Measurements from ENCODE around the gene INO80E. TPM values are rescaled to one million over a fixed set of nuclear protein-coding genes. Genes with fewer than 3 reads are reported as not detected.
"Not testable (repeated sequence)": the region's sequence is repeated elsewhere in the genome, so short reads cannot be mapped to it uniquely, and the experiment has no call there.

Gene INO80E, protein sequence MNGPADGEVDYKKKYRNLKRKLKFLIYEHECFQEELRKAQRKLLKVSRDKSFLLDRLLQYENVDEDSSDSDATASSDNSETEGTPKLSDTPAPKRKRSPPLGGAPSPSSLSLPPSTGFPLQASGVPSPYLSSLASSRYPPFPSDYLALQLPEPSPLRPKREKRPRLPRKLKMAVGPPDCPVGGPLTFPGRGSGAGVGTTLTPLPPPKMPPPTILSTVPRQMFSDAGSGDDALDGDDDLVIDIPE
- 67.7 and 94.0 TPM in 2 replicates for total RNA-seq (2014; rRNA removed; shearing (Covaris generic); ENCODE audit: low replicate concordance)

DNA sequence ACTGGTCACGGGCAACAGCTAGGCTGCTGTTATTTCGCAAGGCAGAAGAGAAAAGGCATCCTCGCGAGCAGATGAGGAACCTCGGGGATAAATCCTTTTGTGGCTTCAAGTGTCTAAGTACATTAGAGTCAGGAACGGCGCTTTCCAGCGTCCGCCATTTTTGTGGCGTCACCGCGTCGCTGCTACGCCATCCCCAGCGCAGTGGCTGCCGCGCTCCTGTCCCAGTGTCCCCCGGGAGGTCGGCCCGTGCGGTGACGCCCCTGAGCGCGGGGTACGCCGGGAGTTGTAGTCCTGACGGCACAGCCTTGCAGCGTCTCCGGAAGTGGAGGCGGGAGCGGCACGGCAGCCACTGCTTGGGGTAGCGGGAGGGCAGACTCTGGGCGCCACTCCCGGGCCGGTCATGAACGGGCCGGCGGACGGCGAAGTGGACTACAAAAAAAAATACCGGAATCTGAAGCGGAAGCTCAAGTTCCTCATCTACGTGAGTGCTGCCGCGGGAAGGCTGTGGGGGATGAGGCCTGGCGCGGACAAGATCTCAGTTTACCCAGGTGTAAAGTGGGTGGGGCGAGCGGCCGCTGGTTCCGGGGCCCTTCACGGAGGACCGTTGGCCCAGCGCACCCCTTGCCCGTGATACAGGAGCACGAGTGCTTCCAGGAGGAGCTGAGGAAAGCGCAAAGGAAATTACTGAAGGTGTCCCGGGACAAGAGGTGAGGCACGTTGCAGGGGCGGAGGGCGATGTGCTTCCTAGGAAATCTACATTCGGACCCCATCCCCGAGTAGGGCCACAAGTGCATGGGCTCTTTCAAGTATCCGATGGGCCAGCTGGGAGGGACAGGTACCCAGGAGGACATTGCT is at the start of gene INO80E:
TSS of gene INO80E (plus strand) at position 331 of the 855 bp plus-strand sequence. CDS start at position 401, 70 bp downstream.
- Histone ChIP-seq H3K9ac (ENCODE audit: low read length) (peak within 1 kb of the TSS; percentile 96), H3K36me3 (ENCODE audit: insufficient read depth, low read length) (peaks cover 7% of the 10 kb centered on the region; the same call in 1 of the 2 replicates), H3K79me2 (ENCODE audit: low read length) (peaks cover 13% of the 10 kb centered on the region), H3K9me2 (replicated peaks; ENCODE audit: insufficient read depth, low read length) (no peaks in the 10 kb centered on the region), H3K27me3 (ENCODE audit: low read length) (no peaks in the 10 kb centered on the region), H4K20me1 (ENCODE audit: insufficient read depth, low read depth, low read length) (no peaks in the 10 kb centered on the region), H3K4me2 (ENCODE audit: low read depth, low read length, poor library complexity, severe bottlenecking) (peak within 1 kb of the TSS; percentile 94), H3K9me3 (ENCODE audit: low read length) (no peaks in the 10 kb centered on the region), H3K4me3 (ENCODE audit: low read length) (peak within 1 kb of the TSS; percentile 97), H3K4me1 (ENCODE audit: low read length) (peaks cover 34% of the 10 kb centered on the region), H3K27ac (ENCODE audit: low read length) (peak within 1 kb of the TSS; percentile 90), H2AFZ (ENCODE audit: low read length) (peak within 1 kb of the TSS; percentile 98)
- DNase-seq, result peak; percentile 99

DNA sequence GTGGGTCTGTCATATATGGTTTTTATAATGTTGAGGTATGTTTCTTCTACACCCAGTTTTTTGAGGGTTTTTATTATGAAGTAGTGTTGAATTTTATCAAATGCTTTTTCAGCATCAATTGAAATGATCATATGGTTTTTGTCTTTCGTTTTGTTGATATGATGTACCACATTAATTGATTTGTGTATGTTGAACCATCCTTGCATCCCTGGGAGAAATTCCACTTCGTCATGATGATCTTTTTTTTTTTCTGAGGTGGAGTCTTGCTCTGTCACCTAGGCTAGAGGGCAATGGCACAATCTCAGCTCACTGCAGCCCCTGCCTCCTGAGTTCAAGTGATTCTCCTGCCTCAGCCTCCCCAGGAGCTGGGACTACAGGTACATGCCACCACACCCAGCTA is 48.1 kb upstream of the INO80E start:
- Histone ChIP-seq H3K9ac (ENCODE audit: low read length) (no peak overlapping the region), H3K9me2 (replicated peaks; ENCODE audit: insufficient read depth, low read length) (no peaks in the 10 kb centered on the region), H3K27ac (ENCODE audit: low read length) (no peak overlapping the region), H3K4me3 (ENCODE audit: low read length) (no peak overlapping the region), H3K27me3 (ENCODE audit: low read length) (no peaks in the 10 kb centered on the region), H3K79me2 (ENCODE audit: low read length) (no peaks in the 10 kb centered on the region), H3K4me2 (ENCODE audit: low read depth, low read length, poor library complexity, severe bottlenecking) (no peak overlapping the region), H4K20me1 (ENCODE audit: insufficient read depth, low read depth, low read length) (no peaks in the 10 kb centered on the region), H3K36me3 (ENCODE audit: insufficient read depth, low read length) (no peaks in the 10 kb centered on the region), H3K4me1 (ENCODE audit: low read length) (peaks cover 4% of the 10 kb centered on the region), H3K9me3 (ENCODE audit: low read length) (no peaks in the 10 kb centered on the region; the same call in 1 of the 2 replicates), H2AFZ (ENCODE audit: low read length) (no peak overlapping the region)
- DNase-seq, result no peak

DNA sequence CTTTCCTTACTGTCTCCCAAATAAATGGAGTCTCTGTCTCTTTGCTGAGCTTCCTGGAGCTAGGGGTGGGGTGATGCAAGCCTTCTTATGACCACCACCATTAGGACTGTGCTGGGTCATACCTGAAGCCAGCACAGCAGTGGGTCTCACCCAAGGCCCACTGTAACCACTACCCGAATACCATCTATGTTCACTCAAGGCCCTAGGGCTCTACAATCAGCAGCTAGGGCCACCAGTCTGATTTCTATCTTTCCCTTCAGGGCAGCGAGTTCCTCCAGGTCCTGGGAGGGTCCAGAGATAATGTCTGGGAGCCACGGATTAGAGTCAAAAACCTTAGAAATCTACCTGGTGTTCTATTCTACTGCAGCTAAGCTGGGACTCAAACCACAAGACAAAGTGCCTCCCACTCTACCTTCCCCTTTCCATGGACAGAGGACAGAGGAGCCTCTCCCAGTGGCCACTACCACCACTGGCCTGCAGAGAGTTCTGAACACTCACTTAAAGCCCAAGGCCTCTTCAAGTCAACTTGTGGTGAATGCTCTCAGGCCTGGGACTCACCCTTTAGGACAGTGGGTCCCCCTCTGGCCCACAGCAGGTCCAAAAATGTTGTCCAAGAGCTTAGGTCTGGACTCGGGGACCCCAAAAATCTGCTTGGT is 45.1 kb upstream of the INO80E start:
- no peaks in the 10 kb centered on the region for H3K27me3 ChIP-seq (ENCODE audit: low read length)
- H3K9ac ChIP-seq (ENCODE audit: low read length), result no peak overlapping the region
- H3K4me2 ChIP-seq (ENCODE audit: low read depth, low read length, poor library complexity, severe bottlenecking), result no peak overlapping the region
- no peaks in the 10 kb centered on the region for H3K36me3 ChIP-seq (ENCODE audit: insufficient read depth, low read length)
- H3K9me3 ChIP-seq (ENCODE audit: low read length), result no peaks in the 10 kb centered on the region; the same call in 1 of the 2 replicates
- H3K27ac ChIP-seq (ENCODE audit: low read length), result no peak overlapping the region
- peaks cover 6% of the 10 kb centered on the region for H3K4me1 ChIP-seq (ENCODE audit: low read length)
- H3K9me2 ChIP-seq (replicated peaks; ENCODE audit: insufficient read depth, low read length), result no peaks in the 10 kb centered on the region
- H3K79me2 ChIP-seq (ENCODE audit: low read length), result no peaks in the 10 kb centered on the region
- H4K20me1 ChIP-seq (ENCODE audit: insufficient read depth, low read depth, low read length), result no peaks in the 10 kb centered on the region
- H3K4me3 ChIP-seq (ENCODE audit: low read length), result no peak overlapping the region
- no peak overlapping the region for H2AFZ ChIP-seq (ENCODE audit: low read length)
- no peak for DNase-seq

DNA sequence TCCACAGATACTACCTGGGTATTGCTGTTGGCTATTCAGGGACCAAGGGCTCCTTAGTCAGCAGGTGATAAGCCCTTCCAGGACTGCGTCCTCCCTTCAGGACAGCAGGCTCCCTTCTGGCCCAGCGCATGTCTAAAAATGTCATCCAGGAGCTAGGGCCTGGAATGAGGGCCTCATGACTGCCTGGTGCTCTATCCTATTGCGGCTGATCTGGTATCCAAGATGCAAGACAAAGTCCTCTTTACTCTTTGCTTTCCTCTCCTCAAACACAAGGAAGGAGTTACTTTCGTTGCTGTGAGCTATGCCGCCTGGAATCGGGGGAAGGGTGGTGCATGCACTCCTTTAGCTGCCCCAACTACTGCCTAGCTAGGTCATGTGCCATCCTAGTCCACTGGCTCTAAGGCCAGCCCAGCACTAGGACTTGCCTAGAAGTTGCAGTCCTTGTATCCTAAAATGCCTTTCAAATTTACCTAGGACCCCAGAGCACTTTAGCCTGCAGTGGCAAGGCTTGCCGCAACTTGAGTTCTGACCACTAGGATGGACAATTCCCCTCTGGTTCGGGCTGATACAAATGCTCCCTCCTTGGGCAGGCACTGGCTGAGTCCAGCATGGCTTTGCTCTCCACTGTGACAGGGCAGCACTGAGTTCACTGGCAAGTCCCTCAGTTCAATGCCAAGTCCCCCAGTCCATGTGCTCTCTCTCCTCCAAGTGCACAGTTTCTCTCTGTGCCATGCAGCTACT is 44.2 kb upstream of the INO80E start:
- H3K27me3 ChIP-seq (ENCODE audit: low read length), result no peaks in the 10 kb centered on the region
- no peaks in the 10 kb centered on the region; the same call in 1 of the 2 replicates for H3K9me3 ChIP-seq (ENCODE audit: low read length)
- H3K9ac ChIP-seq (ENCODE audit: low read length), result no peak overlapping the region
- no peaks in the 10 kb centered on the region for H4K20me1 ChIP-seq (ENCODE audit: insufficient read depth, low read depth, low read length)
- H3K9me2 ChIP-seq (replicated peaks; ENCODE audit: insufficient read depth, low read length), result no peaks in the 10 kb centered on the region
- no peak overlapping the region for H2AFZ ChIP-seq (ENCODE audit: low read length)
- no peak overlapping the region for H3K4me2 ChIP-seq (ENCODE audit: low read depth, low read length, poor library complexity, severe bottlenecking)
- no peak for DNase-seq
- no peaks in the 10 kb centered on the region for H3K79me2 ChIP-seq (ENCODE audit: low read length)
- no peak overlapping the region for H3K4me3 ChIP-seq (ENCODE audit: low read length)
- H3K36me3 ChIP-seq (ENCODE audit: insufficient read depth, low read length), result no peaks in the 10 kb centered on the region
- no peak overlapping the region for H3K27ac ChIP-seq (ENCODE audit: low read length)
- peaks cover 6% of the 10 kb centered on the region for H3K4me1 ChIP-seq (ENCODE audit: low read length)

DNA sequence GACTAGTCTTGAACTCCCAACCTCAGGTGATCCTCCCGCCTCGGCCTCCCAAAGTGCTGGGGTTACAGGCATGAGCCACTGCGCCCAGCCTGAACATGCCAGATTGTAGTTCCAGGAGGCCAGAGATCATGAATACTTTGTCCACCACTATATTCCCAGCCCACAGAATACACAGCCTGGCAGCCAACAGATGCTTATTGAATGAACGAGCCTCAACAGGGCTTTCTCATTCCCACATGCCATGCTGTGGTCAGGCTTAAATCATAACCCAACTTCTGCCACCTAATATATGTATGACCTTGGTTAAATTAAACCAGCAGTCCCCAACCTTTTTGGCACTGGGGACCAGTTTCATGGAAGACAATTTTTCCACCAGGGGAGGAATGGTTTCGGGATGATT is 37.3 kb upstream of the INO80E start:
- Histone ChIP-seq H3K36me3 (ENCODE audit: insufficient read depth, low read length) (no peaks in the 10 kb centered on the region), H3K9me2 (replicated peaks; ENCODE audit: insufficient read depth, low read length) (no peaks in the 10 kb centered on the region), H3K27ac (ENCODE audit: low read length) (no peak overlapping the region), H2AFZ (ENCODE audit: low read length) (no peak overlapping the region), H3K4me2 (ENCODE audit: low read depth, low read length, poor library complexity, severe bottlenecking) (no peak overlapping the region), H3K4me1 (ENCODE audit: low read length) (peaks cover 23% of the 10 kb centered on the region), H3K9me3 (ENCODE audit: low read length) (no peaks in the 10 kb centered on the region), H4K20me1 (ENCODE audit: insufficient read depth, low read depth, low read length) (no peaks in the 10 kb centered on the region), H3K9ac (ENCODE audit: low read length) (no peak overlapping the region), H3K4me3 (ENCODE audit: low read length) (no peak overlapping the region), H3K79me2 (ENCODE audit: low read length) (peaks cover 12% of the 10 kb centered on the region), H3K27me3 (ENCODE audit: low read length) (no peaks in the 10 kb centered on the region)
- no peak for DNase-seq

DNA sequence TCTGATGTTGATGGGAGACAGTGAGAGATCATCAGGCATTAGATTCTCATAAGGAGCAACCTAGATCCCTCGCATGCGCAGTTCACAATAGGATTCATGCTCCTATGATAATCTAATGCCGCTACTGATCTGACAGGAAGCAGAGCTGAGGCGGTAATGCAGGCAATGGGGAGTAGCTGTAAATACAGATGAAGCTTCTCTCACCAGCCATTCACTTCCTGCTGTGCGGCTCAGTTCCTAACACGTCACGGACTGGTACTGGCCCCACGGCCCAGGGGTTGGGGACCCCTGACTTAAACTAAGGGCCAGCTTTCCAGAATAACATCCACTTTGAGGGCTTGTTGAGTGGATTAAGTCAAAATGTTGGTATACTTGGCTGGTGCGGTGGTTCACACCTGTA is 36.7 kb upstream of the INO80E start:
- no peaks in the 10 kb centered on the region for H3K27me3 ChIP-seq (ENCODE audit: low read length)
- no peak overlapping the region for H3K4me3 ChIP-seq (ENCODE audit: low read length)
- H3K4me2 ChIP-seq (ENCODE audit: low read depth, low read length, poor library complexity, severe bottlenecking), result no peak overlapping the region
- H3K9me2 ChIP-seq (replicated peaks; ENCODE audit: insufficient read depth, low read length), result no peaks in the 10 kb centered on the region
- H3K36me3 ChIP-seq (ENCODE audit: insufficient read depth, low read length), result no peaks in the 10 kb centered on the region
- H3K79me2 ChIP-seq (ENCODE audit: low read length), result peaks cover 12% of the 10 kb centered on the region
- H4K20me1 ChIP-seq (ENCODE audit: insufficient read depth, low read depth, low read length), result no peaks in the 10 kb centered on the region
- peaks cover 23% of the 10 kb centered on the region for H3K4me1 ChIP-seq (ENCODE audit: low read length)
- no peak for DNase-seq
- no peak overlapping the region for H3K27ac ChIP-seq (ENCODE audit: low read length)
- H2AFZ ChIP-seq (ENCODE audit: low read length), result no peak overlapping the region
- H3K9me3 ChIP-seq (ENCODE audit: low read length), result no peaks in the 10 kb centered on the region
- no peak overlapping the region for H3K9ac ChIP-seq (ENCODE audit: low read length)

DNA sequence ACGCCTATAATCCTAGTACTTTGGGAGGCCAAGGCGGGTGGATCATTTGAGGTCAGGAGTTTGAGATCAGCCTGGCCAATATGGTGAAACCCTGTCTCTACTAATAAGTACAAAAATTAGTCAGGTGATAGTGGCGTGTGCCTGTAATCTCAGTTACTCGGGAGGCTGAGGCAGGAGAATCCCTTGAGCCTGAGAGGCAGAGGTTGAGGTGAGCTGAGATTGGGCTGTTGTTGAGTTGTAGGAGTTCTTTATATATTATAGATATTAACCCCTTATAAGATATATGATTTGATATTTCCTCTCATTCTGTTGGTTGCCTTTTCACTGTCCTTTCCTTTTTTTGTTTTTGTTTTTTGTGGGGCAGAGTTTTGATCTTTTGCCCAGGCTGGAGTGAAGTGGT is 36.2 kb upstream of the INO80E start:
- not testable (repeated sequence) for H3K27me3 ChIP-seq (ENCODE audit: low read length); DNase-seq; H3K27ac ChIP-seq (ENCODE audit: low read length); H3K9ac ChIP-seq (ENCODE audit: low read length); H4K20me1 ChIP-seq (ENCODE audit: insufficient read depth, low read depth, low read length); H3K36me3 ChIP-seq (ENCODE audit: insufficient read depth, low read length); H2AFZ ChIP-seq (ENCODE audit: low read length); H3K4me3 ChIP-seq (ENCODE audit: low read length); H3K9me3 ChIP-seq (ENCODE audit: low read length); H3K9me2 ChIP-seq (replicated peaks; ENCODE audit: insufficient read depth, low read length); H3K4me2 ChIP-seq (ENCODE audit: low read depth, low read length, poor library complexity, severe bottlenecking)
- H3K4me1 ChIP-seq (ENCODE audit: low read length), result peaks cover 21% of the 10 kb centered on the region
- peaks cover 12% of the 10 kb centered on the region for H3K79me2 ChIP-seq (ENCODE audit: low read length)
